CD4-positive, alpha-beta T cell treated with Interleukin-21 for 1 hour (primary cell): Measurements from ENCODE around the gene SPG7.
A peak's percentile ranks its signal among the peaks of the same experiment; 100 is the strongest.

Source experiments
- DNase-seq: peaks from one replicate; pipeline ENCODE4 v3.0.0-alpha.2; 2020

Gene SPG7

GRCh38 chr16:89489040-89489897, 18.9 kb upstream of the SPG7 start:
- DNase-seq, result peak; percentile 92

DNA sequence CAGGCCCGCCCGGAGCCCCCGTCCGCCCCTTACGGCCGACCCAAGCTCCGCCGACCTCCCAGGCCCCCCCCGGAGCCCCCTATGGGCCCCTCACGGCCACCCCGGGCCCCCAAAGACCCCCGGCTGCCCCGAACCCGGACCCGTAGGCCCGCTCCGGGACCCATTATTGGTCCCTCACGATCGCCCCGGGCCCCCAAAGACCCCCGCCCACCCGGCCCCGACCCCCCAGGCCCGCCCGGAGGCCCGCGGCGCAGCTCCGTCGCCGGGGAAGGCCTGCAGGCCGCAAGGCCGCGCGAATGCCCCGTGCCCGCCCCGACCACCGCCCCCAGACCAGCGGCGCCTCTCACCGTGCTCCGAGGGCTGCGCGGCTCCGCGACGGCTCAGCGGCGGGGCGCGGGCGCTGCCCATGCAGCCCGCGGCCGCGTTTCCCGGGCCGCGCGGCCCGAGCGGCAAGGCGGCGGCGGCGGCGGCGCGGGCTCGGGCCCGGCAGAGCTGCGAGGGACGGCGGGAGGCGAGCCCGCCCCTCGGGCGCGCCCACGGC, 18.2 kb upstream of the SPG7 start:
- DNase-seq, result no peak

- peak; percentile 99 for DNase-seq
These were observed 17.6 kb upstream of the SPG7 start, which contains the start of gene ANKRD11 for GRCh38 chr16:89490439-89491237. TSS of gene ANKRD11 (minus strand) at chr16:89490561. CDS start at chr16:89317019, 173,542 bp downstream.

DNA sequence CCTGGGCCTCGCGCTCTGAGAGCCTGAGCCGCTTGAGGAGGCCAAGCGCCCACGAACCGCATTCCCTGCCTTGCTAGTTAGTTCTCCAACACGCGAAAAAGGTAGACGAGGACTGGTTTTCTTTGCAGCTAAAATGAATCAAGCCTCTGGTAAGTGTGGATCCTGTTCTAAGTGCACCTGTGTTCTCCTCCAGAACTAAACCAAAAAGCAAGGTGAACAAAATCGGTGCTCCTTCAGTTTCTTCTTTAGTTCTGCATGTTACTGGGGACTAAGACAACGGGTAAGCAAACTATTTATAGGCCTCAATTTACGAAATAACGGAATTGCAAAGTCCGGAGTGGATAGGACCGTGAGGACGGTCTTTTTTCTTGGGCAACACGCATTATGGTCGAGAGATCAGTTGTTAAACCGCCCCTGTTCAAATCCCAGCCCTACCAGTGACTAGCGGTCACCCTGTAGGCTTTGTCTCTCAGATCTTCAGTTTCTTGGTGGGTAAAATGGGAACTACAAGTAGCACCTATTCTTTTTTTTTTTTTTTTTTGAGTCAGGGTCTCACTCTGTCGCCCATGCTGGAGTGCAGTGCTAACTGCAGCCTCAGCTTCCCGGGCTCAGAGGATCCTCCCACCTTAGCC, 16.8 kb upstream of the SPG7 start:
- DNase-seq, result no peak

DNA sequence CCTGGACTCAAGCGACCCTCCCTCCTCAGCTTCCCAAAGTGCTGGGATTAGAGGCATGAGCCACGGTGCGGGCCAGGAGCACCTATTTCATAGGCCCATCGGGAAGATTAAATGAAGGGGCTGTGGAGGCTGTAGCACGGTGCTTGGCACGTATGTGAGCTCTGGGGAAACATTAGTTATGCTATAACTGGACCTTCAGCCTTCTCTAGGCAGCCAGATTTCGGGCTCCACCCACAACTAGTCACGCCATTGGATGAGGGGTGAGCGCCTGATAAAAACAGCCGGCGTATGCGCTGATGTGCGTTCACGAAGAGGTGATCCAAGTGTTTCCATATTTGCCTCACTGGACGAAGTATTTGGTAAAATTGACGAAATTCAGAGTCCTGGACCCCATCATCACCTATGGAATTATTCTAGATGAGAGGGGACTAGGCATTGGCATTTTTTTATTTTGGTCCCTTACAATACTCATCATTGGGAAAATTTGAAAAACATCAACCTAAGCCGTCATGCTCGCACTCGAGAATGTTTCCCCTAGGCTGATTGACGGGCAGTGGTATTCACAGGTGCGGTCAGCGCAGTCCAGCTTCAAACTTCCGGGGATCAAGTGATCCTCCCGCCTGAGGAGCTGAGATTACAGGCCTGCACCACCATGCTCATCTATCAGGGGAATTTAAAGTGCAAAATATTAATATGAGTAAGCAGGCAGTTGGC, 16.1 kb upstream of the SPG7 start:
- no peak for DNase-seq

GRCh38 chr16:89493776-89494175, 14.4 kb upstream of the SPG7 start:
- no peak for DNase-seq

DNA sequence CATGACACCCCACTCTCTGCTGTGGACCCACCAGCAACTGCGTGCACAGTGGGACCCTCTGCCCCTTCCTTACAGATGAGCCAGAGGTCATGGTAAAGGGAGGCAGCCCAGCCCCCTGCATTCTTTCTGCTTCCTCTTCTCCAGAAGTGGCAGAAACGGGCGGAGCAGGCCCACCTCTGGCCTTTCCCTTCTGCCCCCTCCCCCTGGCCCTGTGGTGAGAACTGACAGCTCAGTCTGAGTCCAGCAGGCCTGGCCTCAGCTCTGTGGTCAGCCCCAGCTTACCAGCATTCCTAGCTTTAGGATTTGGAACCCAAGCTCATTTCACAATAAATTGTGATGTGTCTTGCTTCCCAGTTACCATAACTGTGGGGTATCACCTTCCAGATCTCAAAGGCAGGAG, 13.1 kb upstream of the SPG7 start:
- DNase-seq, result no peak

DNA sequence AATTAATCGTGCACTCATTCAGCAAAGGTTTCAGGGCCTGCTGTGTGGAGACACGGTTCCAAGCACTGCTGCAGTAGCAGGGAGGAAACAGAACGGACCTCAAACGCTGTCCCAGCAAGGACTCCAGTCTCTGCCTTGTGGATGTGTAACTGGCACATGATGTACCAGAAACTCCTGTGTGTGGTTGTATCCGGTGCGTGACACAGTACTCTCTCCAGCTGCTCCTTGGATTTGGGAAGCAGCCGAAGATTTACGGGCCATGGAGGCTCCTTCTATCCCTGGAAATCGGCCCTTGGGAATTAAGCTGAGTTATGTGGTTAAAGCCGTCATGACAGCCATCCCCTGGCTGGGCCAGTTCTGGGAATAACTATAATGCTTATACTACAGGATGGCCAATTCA, 9.4 kb upstream of the SPG7 start:
- DNase-seq, result no peak

- DNase-seq, result no peak
These were observed 8.4 kb upstream of the SPG7 start for GRCh38 chr16:89499767-89500166.

DNA sequence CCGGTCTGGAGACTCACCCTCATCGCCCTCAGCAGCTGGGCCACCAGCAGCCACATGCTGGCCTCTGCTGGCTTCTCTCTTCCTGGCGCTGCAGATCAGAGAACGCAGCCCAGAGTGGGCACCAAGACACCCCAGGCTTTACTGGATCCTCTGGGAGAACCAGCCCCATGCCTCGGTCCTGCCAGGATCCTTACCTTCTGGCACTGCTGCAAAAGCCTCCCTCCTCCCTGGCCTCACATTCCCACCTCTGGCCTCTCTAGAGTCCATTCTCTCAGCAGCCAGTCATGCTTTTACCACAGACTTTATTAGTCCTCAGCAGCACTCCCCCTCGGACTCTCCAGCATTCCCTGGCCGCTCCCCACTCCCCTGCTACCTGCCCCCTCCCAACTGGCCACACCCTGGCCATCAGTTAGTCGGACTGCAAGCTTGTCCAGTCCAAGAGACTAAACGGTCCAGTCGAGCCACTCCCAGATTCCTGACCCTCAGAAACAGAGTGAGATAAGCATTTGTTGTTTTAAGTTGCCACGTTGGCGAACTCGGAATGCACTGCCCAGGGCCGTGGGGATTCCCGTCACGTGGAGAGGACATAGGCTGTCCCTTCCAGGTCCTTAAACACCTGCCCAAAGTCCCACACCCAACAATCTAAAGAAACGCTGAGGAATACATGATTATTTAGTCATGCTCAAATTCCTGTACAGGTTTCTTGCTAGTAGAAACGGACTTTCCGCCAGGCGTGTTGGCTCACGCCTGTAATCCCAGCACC, 5.9 kb upstream of the SPG7 start:
- DNase-seq, result no peak

DNA sequence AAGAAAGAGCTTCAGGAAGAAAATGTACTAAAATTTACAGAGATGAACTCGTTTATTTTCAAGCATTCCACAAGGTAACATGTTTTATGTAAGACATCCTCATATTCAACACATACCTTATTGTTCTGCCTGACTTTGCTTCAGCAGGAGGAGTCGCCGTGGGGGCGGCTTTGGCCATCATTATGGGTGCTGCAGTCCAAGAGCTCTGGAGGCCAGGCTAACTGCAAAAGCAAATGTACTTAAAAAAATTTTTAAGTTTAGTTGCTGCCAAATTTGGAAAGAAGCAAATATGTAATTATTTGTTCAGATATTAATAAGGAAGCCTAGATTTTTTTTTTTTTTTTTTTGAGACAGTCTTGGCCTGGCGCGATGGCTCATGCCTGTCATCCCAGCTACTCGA, 4.1 kb upstream of the SPG7 start:
- DNase-seq, result no peak

- DNase-seq, result peak; percentile 92
These were observed 2.7 kb upstream of the SPG7 start for GRCh38 chr16:89505204-89506112.

- DNase-seq, result no peak
These were observed 2.1 kb upstream of the SPG7 start for GRCh38 chr16:89506113-89506504.

- DNase-seq, result peak; percentile 51
These were observed 1.4 kb upstream of the SPG7 start for GRCh38 chr16:89506791-89507191.

GRCh38 chr16:89507214-89507833, 879 bp upstream of the SPG7 start:
- DNase-seq, result peak; percentile 22

- DNase-seq, result no peak
These were observed 2.3 kb downstream of the SPG7 start for GRCh38 chr16:89510526-89510925.

DNA sequence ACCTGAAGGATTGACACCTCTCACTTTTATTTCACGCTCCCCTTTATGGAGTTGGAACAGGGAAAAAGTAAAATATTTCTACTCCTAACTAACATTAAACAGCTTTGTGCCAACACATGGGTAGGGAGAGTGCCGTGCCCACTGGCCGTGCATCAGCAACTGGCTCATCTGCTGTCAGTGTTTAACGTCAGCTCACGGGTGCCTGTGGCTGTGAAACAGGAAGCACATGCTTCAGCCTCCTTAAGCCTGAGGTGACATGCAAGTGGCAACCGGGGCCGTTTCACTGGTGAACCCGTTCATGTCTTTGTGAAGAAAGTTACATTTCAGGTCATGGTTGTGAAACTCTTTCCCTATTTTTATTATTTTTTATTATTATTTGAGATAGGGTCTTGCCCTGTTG, 3.2 kb downstream of the SPG7 start:
- no peak for DNase-seq

DNA sequence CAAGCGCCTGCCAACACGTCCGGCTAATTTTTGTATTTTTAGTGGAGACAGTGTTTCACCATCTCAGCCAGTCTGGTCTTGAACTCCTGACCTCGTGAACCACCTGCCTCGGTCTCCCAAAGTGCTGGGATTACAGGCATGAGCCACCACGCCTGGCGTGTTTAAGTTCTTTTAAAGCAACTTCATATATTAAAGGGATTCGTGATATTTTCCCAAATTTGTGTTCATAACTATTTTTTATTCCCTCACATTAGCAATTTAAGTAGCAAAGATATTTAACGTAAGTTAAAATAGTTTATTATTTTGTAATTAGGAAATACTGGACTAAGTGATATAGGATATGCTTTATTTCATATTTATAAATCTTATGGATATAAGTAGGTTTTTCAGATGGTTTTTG, 4.2 kb downstream of the SPG7 start:
- DNase-seq, result no peak

GRCh38 chr16:89517128-89517527, 8.9 kb downstream of the SPG7 start:
- no peak for DNase-seq

GRCh38 chr16:89519881-89520280, 11.7 kb downstream of the SPG7 start:
- no peak for DNase-seq
